HG02852 (cell line): ENCODE measurements around the gene ARHGEF25.
A peak's percentile ranks its signal among the peaks of the same experiment; 100 is the strongest.

Experiments used
- ATAC-seq: cut with Tn5 transposase; IDR thresholded peaks from one replicate; pipeline ENCODE4 v1.9.1; 2021; ENCODE audit warnings: mild to moderate bottlenecking, moderate library complexity; ENCODE audit not compliant: unreplicated experiment

The ARHGEF25 gene

DNA sequence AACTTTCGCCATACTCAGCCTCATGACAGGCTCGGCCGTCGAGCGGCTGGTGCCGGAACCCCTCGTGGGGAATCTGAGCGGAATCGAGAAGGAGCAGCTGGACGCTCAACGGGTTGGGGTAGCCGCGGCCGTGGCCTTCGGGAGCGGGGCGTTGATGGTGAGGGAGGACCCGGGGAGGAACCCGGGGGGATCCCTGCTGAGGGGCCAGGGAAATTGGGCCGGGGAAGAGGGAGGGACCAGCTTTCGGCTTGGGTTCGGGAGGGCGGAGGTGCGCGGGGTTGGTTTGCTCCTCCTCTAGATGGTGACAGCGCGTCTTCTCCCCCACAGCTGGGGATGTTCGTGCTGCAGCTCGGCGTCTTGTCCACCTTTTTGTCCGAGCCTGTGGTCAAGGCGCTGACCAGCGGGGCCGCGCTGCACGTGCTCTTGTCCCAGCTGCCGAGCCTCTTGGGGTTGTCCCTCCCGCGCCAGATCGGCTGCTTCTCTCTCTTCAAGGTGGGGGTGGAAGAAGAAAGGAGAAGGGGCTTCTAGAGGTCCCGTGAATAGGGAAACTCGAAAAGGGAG lies 9.8 kb downstream of the ARHGEF25 start:
- ATAC-seq: no peak

DNA sequence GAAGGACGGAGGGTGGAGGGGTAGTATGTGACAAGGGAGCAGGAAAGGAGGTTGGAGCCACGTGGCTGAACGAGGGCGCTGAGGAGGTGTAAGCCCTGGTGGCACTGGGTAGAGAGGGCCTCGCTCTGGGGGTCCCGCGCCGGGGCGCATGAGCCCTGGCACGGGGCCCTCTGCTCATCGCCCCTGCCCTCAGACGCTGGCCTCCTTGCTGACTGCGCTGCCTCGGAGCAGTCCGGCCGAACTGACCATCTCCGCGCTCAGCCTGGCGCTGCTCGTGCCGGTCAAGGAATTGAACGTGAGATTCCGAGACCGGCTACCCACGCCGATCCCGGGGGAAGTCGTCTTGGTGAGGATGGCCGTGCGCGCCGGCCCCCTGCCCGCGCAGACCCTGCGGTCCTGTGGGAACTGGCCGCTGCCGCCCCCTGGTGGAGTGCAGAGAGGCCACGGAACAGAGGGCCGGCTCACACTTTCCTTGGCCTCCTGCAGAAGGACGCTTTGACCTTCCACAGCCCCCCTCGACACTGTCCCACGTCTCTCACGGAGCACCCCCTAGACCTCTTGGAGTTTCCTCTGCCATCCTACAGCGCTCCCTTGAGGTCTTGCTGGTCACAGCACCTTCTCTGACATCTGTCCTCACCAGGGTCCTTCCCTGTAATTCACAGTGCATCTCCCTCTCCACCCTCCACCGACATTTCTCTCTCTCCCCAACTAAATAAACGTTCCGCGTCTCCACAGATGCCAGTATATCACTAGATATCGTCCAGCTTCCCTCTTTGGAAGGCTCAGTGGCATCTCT lies 10.5 kb downstream of the ARHGEF25 start:
- no peak for ATAC-seq

DNA sequence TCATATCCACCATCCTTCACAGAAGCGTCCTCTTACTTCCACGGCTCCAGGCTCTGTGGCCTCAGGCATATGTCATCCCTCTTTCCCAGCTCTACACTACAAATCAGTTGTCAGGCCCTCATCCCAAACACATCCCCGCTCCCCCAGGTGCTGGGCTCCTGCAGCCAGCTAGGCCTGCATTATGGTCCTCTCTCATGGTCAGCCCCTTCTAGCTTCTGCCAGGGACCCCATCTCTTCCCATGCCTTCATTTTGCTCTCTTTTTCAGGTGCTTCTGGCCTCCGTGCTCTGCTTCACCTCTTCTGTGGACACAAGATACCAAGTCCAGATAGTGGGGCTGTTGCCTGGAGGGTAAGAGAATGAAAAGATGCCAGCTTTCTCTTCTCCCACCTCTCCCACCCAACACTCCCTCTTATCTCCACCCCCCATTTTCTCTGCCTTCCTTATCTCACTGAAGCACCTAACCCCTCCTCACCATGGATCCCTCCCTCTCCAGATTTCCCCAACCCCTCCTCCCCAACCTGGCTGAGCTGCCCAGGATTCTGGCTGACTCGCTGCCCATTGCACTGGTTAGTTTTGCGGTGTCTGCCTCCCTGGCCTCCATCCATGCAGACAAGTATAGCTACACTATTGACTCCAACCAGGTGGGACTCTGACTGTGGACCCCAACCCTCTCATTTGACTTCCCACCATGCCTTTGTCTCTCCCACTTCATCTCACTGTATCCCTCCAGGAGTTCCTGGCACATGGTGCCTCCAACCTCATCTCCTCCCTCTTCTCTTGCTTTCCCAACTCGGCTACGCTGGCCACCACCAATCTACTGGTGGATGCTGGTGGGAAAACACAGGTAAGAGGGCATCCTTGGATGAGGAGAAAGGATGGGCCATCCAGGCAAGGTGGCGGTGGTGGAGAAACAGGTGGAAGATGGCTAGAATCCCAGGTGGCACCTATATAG lies 11.3 kb downstream of the ARHGEF25 start:
- no peak for ATAC-seq

DNA sequence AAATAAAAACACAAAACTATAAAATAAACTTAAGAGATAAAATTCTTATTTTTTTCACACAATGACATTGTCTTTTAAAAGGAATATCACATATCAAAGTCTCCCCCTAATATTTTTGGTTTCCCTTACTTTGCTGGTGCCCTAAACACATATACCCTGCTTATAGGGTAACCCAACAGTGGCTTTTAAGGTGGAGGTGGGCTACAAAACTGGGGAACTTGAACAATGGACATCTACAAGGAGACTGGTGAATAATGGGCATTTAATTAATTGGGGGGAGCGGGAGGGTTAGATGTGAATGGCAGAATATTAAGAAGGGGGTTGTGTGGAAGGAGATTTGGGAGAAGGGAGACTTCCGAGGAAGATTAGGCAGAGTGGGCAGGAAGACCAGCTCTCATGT lies 12.2 kb downstream of the ARHGEF25 start:
- ATAC-seq: no peak

DNA sequence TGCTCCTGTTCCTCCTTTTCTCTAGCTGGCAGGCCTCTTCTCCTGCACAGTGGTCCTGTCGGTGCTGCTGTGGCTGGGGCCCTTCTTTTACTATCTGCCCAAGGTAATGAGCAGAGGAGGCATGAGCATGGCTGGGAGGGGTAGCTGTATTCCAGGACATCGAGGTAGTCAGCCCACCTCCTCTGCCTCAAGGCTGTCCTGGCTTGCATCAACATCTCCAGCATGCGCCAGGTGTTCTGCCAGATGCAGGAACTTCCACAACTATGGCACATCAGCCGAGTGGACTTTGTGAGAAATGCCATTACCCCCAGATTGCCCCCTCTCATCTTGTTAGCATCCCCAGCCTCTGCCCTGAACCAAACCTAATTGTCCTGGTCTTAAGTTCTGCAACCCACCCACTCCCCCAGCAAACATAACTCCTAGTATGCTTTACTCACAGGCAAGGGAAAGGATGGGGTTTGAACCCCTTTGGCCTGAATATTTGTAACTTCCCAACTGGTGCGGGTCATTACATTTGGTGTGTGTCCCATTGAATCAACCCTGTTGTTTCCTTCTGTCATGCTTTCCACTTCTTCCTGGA lies 12.7 kb downstream of the ARHGEF25 start:
- ATAC-seq: no peak

DNA sequence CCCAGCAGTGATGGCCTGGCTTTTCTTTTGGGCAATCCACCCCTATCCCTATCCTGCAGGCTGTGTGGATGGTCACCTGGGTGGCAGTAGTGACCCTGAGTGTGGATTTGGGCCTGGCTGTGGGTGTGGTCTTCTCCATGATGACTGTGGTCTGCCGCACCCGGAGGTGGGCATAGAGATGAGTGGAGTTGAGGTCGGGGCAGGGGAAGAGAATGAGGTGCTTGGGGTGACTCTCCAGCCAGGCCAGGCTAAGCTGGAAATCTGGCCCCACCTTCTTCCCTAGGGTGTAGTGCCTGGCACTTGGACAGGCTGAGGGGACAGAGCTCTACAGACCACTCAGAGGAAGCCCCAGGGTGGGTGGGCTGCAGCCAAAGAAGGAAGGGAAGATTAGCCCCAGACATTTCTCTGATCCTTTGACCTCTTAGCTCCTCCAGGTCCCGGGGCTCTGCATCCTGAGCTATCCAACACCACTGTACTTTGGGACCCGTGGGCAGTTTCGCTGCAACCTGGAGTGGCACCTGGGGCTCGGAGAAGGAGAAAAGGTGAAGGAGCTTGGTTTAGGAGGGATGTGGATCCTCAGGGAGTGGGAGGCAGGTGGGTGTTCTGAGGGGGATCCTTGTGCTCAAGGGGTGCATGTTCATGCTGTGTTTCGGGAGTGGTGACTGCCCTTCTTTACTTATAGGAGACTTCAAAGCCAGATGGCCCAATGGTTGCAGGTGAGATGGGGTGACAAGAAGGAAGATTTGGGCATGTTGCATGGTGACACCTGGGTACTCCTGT lies 13.4 kb downstream of the ARHGEF25 start:
- no peak for ATAC-seq

DNA sequence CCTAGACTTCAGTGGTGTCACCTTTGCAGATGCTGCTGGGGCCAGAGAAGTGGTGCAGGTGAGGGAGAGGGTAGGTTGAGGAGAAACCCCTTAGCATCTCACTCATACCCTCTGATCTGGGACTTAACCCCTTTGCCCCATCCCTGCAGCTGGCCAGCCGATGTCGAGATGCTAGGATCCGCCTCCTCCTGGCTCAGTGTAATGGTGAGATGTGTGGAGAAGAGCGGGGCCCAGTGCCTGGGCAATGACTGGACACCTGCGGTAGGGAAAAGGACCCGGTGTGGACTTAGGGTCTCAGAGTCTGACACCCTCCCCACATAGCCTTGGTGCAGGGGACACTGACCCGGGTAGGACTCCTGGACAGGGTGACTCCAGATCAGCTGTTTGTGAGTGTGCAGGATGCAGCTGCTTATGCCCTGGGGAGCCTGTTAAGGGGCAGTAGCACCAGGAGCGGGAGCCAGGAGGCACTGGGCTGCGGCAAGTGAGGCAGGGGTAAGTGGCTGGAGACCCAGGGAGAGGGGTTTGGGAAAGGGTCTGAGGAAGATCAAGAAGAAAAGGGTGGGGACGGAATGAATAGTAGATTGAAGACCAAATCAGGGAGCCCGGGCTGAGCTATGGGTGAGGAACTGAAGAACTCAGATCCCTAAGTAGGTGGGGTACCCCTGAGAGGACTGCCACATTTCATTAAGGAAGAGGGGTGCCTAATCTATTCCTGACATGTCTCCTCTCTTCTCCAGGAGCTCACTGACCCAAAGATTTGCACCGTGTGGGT lies 14.2 kb downstream of the ARHGEF25 start:
- ATAC-seq: no peak

DNA sequence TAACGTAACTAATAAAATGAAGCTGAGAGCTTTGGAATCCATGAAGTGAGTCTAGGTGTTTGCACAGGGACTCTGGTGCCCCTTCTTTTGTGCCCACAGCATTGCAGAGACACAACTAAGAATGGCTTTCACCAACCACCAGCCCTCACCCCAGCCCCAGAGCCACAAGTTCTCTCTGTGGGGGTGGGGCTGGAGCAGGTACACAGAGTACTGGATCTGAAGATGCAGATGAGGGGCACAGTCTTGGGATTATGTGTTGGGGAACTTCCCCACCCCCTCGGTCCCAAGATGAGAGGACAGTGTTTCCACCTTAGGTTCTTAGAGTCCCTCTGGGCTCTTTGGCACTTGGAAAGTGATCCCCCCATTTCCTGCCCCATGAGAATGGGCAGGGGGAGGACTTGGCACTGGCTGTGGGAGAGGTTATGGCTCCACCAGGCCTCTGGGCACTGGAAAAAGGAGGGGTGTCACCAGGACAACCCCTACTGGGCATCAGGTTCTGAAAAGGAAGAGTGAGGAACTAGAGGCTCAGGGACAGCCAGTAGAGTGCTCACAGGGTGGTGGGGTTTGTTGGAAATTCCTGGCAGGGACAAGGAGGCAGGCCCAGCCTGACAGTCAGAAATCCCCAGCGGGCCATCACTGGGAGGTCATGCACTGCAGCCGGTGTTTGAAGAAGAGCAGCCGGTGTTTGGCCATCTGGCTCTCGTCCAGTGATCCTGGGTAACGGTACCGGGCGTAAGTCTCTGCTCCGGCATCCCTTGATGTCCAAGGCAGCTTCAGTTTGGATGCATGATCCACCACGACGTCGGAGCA lies 15.1 kb downstream of the ARHGEF25 start:
- no peak for ATAC-seq

DNA sequence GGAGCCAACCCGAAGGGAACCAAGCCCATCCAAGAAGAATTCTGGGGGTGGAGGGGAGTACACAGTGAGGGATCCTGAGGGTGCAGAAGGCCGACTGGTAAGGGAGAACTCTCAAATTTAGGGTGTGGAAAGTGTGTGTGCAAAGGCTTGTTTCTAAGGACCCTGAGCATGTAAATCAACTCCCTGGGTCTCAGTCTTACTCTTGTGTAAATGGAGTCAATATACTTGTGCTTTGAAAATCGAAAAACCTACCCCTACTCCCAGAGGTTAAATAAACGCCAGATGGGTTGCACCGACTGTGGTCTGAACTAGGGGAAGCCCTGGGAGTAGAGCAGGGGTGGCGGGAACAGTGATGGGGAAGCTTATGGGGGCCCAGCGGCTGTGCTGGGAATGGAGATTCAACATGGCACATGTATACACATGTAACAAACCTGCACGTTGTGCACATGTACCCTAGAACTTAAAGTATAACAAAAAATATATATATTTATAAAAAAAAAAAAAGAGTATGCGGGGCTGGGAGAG lies 15.7 kb downstream of the ARHGEF25 start:
- no peak for ATAC-seq

DNA sequence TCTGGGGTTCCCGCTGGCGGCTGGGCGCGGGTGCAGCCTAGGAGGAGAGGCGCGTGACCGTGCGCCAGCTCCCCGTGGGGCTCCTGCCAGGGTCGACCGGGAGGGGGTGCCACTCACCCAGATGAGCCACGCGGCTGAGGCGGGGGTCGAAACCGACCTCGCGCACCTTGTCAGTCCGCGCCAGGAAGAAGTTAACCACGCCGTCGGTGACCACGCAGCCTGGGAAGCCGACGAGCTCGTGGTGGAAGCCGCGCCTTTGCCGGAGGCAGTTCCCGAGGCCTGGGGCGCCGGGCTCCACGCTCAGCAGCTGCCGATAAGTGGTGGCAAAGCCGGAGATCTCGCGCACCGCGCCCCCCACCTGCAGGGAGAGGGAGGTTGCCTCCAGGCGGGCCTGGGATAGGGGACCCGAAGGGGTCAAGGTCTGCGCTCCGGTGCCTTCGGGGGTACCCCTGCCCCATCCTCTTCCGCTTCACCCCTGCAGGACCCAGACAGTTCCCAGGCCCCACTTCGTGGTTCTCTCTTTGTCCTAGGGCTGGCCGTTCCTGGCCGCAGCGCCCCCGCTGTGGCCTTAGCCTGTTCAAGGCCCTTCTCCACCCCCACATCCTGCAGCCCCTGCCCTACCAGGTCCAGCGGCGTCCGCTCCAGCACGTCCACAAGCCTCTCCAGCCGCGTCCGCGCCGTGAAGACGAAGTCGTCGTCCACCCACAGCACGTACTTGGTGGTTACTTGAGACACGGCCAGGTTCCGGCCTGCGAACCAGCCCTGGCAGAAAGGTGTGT lies 16.5 kb downstream of the ARHGEF25 start:
- no peak for ATAC-seq

DNA sequence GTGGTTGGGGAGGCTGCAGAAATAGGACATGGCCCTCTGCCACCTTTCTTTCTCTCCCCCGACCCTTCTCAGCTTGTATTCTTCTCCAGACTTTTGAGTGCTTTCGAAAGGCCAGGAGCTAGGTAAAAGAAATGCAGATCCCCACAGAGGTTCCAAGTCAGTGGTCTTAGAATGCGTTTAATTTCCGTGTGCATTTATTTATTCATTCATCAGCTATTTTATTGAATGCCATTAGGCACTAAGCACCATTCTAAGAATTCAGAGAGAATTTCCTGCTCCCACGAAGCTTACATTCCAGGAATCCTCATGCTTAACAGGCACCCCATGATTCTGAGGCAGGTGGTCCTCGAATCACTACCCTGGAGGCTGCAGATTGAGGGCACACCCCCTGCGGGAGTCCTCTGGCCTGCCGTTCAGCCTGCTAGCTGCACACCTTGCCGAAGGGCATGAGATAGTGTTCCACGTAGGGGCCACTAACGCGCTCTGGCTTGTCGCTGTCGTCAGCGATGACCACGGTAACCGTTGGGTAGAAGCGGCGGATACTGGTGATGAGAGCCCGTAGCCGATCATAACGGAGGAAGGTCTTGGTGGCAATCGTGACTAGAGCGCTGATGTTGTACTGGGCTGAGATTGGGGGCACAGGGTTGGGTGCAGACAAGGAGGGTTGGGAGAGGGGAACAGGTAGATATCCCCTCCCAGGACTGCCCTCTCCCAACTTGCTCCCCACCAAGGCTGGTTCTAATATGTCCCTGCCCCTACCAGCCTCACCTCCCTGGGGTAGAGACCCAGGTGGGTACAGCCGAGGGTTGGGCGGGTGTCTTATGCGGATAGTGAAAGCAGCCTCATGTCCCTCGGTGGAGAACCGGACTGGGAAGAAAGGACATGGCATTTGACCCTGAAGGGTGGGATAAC lies 17.3 kb downstream of the ARHGEF25 start:
- no peak for ATAC-seq

DNA sequence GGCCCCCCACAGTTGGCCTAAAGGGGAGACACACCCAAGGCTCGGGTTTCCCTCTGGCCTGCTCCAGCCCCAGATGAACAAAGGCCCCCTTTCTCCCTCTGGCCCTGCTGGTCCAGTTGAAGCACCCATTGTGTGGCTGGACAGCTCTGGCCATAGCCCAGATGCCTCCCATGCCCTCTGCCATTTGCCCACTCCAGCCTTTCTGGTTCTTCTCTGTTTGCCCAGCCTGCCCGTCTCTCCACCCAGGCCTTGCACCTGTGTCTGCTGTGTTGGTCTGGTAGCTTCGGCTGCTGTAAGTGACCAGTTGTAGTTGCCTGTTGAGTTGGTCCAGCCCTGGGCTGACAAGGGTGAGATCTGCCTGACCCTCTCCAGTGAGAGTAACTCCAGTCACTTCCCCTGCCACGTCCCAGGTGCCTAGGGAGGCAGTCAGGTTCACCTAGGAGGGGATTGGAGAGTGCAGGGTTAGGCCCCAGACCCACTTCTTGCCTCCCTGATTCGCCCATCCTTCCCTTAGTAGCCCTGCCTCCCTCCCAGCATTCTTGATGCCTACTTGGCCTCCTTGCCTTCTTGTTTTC lies 18.7 kb downstream of the ARHGEF25 start:
- no peak for ATAC-seq

DNA sequence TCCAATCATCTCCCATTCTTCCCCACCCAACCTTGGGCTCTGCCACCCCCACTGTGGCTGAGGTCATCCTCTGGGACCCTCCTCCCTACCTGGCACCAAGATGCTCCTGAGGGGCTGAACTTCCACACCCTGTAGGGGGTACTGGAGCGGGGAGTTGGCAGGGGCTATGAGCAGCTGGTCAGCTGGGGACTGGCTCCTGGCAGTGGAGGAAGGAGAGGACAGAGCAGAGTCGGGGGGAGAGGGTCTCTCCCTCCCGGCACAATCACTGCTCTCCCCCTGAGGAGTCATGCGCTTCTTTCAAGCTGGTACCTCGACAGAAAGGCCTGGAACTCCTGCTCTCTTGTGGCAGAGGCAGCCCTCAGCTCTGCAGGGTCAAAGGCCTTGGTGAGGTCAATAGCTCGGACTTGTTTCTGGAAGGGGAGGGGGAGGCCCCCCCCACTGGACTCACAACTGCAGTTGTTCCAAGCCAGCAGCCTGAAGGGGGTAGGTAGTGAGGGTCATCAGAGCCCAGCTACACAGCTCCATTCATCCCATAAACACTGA lies 19.7 kb downstream of the ARHGEF25 start:
- no peak for ATAC-seq

DNA sequence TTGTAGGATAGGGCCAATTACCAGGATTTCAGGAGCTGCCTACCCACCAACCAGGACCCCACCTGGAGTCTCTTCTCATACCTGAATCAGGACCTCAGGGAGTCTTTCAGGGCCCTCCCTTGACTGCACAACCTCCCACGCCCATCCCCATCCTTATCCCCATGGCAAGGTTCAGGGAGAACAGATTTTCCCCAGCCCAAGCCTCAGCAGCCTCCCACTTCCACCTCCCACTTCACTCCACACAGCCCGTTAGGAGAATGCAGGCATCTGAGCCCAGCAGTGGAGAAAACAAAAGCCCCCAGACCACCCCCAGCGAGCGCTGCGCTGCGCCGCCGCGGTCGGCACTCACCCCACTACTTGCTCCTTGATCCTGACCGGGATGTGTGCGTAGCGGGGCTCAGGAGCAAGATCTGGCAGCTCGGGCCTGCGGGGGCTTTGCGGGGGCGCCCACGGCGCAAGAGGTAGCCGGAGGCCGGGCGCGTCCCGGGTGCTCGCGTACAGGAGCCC lies 20.4 kb downstream of the ARHGEF25 start:
- ATAC-seq: no peak

DNA sequence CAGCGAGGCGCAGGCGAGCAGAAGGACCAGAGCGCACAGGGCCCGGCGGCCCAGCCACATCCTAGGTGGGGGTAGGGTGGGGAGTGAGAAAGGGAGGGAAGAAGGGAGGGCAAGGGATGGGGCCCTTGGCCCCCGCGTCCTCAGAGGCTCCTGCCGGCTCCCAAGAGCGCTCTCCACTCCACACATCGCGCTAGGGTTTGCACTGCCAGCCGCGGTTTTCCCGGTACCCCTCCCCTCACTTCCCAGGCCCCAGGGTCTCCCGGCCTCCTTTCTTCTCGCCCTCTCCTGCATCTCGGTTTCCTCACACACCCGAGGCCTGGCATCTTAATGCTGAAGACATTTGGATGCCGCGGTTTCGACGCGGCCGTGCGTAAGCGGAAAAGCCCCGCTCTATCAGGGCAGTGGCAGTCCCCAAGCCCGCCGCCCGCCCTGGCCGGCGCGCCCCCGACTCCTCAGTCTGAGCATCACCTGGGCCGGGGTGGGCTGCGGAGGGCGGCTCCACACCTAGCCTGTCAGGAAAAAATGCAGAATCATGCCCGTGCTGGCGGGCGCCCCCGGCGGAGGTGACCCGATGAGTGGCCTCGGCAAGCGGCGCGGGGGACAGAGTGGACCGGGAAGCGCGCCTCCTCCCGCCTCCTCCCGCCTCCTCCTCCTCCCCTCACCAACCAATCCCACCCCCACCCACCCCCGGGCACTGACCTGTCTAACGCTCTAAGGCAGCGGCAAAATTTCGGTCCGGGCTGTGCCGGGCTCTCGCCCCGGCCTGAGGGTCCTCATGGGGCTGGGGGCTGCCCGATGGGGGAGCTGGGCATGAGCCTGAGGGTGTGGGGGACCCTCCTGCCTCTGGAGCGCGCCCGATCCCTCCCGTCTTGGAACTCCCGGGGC lies 21.1 kb downstream of the ARHGEF25 start:
- peak; percentile 26 for ATAC-seq
